KMS-11 (cell line): ENCODE measurements around the gene A2M.

Experiments used
- H2AFZ ChIP-seq: fragments of 200-600 bp; sonication (generic); 2 replicates; pipeline ENCODE4 v1.6.1; 2016; ENCODE audit warnings: antibody characterized with exemption, mixed run types, low read depth
- H3K27ac ChIP-seq: fragments of 200-600 bp; sonication (generic); 2 replicates; pipeline ENCODE4 v1.6.1; 2016; ENCODE audit warnings: mild to moderate bottlenecking, mixed run types
- H3K27me3 ChIP-seq: fragments of 200-600 bp; sonication (generic); 2 replicates; pipeline ENCODE4 v1.6.1; 2017; ENCODE audit warnings: mild to moderate bottlenecking, low read depth, mixed run types, moderate library complexity; ENCODE audit not compliant: insufficient read depth
- H3K36me3 ChIP-seq: fragments of 200-600 bp; sonication (generic); 2 replicates; pipeline ENCODE4 v1.6.1; 2017; ENCODE audit warnings: mild to moderate bottlenecking, mixed run types; ENCODE audit not compliant: insufficient read depth
- H3K4me1 ChIP-seq: fragments of 200-600 bp; sonication (generic); 2 replicates; pipeline ENCODE4 v1.6.1; 2016; ENCODE audit warnings: mild to moderate bottlenecking, low read depth, mixed run types; ENCODE audit not compliant: poor library complexity, severe bottlenecking
- H3K4me2 ChIP-seq: fragments of 200-600 bp; sonication (generic); 2 replicates; pipeline ENCODE4 v1.7.0; 2016; ENCODE audit warnings: mild to moderate bottlenecking, mixed run types
- H3K4me3 ChIP-seq: fragments of 200-600 bp; sonication (generic); IDR thresholded peaks from 2 replicates; pipeline ENCODE4 v1.6.1; 2017; ENCODE audit warnings: low read depth, low read length, mixed read lengths; ENCODE audit not compliant: insufficient read depth
- H3K79me2 ChIP-seq: fragments of 200-600 bp; sonication (generic); 2 replicates; pipeline ENCODE4 v1.6.1; 2016; ENCODE audit warnings: low read depth, mixed run types; ENCODE audit not compliant: insufficient read depth
- H3K9ac ChIP-seq: fragments of 200-600 bp; sonication (generic); 2 replicates; pipeline ENCODE4 v1.6.1; 2016; ENCODE audit warnings: mild to moderate bottlenecking, mixed run types
- H4K20me1 ChIP-seq: fragments of 200-600 bp; sonication (generic); 2 replicates; pipeline ENCODE4 v1.6.1; 2016; ENCODE audit warnings: mild to moderate bottlenecking, mixed run types; ENCODE audit not compliant: insufficient read depth
- TF ChIP-seq, protein P1 (sequence below): fragments of 200-600 bp; sonication (generic); conservative IDR thresholded peaks from 2 replicates; pipeline ENCODE4 v1.6.1; 2017; ENCODE audit warnings: low read depth, mild to moderate bottlenecking, antibody characterized with exemption, low read length, moderate library complexity, mixed read lengths

Gene A2M

DNA sequence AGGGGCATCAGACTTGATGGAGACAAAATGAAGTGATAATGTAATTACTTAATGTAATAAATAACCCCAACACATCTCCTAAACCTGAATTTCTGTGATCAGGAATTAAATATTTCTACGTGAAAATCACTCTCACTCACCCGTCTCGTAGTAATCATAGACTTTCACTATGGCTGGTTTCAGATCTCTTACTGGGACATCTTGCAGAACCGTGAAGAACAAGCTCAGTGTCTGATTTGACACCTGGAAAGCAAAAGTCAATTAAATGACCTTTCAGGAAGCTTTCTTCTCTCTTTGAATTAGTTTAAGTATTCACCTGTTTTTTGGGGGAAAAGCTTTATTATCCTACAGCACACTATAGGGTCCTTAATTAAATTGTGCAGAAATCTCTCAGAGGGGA is 47.1 kb downstream of the A2M start:
- no peak overlapping the region for H3K4me3 ChIP-seq
- H3K9ac ChIP-seq: no peak overlapping the region
- H3K79me2 ChIP-seq: no peaks in the 10 kb centered on the region
- no peaks in the 10 kb centered on the region for H3K36me3 ChIP-seq
- H3K4me1 ChIP-seq: peaks cover 5% of the 10 kb centered on the region
- TF ChIP-seq, protein P1, sequence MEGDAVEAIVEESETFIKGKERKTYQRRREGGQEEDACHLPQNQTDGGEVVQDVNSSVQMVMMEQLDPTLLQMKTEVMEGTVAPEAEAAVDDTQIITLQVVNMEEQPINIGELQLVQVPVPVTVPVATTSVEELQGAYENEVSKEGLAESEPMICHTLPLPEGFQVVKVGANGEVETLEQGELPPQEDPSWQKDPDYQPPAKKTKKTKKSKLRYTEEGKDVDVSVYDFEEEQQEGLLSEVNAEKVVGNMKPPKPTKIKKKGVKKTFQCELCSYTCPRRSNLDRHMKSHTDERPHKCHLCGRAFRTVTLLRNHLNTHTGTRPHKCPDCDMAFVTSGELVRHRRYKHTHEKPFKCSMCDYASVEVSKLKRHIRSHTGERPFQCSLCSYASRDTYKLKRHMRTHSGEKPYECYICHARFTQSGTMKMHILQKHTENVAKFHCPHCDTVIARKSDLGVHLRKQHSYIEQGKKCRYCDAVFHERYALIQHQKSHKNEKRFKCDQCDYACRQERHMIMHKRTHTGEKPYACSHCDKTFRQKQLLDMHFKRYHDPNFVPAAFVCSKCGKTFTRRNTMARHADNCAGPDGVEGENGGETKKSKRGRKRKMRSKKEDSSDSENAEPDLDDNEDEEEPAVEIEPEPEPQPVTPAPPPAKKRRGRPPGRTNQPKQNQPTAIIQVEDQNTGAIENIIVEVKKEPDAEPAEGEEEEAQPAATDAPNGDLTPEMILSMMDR: no peak
- no peak overlapping the region for H3K4me2 ChIP-seq
- H3K27ac ChIP-seq: no peak overlapping the region
- H3K27me3 ChIP-seq: no peaks in the 10 kb centered on the region
- H2AFZ ChIP-seq: no peak overlapping the region
- H4K20me1 ChIP-seq: no peaks in the 10 kb centered on the region

DNA sequence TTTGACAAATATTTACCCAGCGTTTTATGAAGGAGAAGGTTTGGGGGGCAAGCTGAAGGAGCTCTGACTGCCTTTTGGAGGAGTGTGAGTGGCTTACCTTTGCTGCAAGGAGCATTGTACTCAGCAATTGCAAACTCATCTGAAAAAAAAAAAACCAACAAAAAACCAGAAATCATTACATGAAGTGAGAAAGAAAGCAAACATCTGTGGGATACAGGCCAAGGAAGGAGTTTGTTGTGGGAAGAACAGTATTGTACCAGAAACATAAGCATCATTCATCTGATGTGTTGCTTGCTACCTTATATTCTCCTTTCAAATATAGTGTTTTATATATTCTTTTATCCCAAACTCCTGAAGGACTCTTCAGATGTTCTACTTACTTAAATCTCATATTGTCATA is 47.6 kb downstream of the A2M start:
- no peak overlapping the region for H3K9ac ChIP-seq
- TF ChIP-seq, protein P1: no peak

DNA sequence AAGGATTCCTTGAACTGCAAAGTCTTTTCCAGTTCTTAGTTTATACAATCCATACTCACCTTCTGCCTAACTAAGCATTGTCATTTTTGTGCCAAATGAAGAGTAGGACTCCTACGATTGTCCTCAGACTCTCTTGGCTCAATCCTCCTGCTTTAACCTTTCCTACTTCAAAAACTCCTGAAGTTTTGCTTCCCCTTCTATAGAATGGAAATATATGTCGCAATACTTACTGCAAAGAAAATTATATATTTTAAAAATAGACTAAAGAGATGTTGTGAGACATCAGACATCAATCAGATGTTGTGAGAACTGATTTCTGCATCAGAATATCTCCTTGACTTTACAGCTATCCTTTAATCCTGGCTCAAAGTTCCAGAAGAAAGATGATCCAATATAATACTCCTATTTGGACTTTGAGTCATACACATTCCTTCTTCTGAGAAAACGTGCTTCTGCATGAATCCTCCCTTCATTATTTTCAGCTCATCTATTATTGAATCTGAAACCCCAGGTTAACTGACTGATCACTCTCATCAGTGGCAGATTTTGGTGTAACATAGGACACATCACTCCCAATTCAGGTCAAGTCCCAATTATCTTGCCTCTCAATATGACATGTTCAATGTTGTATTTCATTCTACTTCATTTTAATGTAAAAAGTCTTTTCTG is 48.8 kb downstream of the A2M start:
- Histone ChIP-seq H3K4me3 (no peak overlapping the region), H3K9ac (no peak overlapping the region), H2AFZ (no peak overlapping the region), H3K36me3 (no peaks in the 10 kb centered on the region), H3K27ac (no peak overlapping the region), H3K79me2 (no peaks in the 10 kb centered on the region), H4K20me1 (no peaks in the 10 kb centered on the region), H3K4me2 (no peak overlapping the region), H3K27me3 (no peaks in the 10 kb centered on the region), H3K4me1 (peaks cover 6% of the 10 kb centered on the region)
- TF ChIP-seq, protein P1: no peak

More for the DNA sequence above, 47.6 kb downstream of the A2M start:
- Histone ChIP-seq H3K4me1 (peaks cover 6% of the 10 kb centered on the region), H3K27me3 (no peaks in the 10 kb centered on the region), H3K4me3 (no peak overlapping the region), H3K27ac (no peak overlapping the region), H3K79me2 (no peaks in the 10 kb centered on the region), H3K36me3 (no peaks in the 10 kb centered on the region), H4K20me1 (no peaks in the 10 kb centered on the region), H3K4me2 (no peak overlapping the region), H2AFZ (no peak overlapping the region)

DNA sequence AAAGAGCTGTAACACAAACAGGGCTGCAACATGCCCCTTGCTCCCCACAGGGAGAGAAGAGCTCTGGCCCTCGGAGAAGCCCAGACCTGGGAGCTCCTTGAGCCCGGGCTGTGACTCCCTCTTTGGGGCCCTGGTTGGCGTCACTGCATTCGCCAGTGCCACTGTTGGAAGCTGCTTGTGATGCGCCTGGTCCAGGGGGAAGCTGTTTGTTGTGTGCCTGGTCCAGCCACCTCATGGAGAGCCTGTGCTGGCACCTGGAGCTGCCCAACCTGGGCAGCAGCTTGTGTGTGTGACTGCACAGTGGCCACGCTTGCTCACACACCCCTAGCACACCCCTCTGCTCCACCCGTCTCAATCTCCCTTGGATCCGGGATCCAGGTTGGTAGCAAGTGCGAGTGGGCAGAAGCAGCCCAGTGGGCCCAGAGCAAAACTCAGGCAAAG is 49.5 kb downstream of the A2M start:
- H3K4me2 ChIP-seq: no peak overlapping the region
- TF ChIP-seq, protein P1: no peak

More for the DNA sequence above, 49.5 kb downstream of the A2M start:
- no peaks in the 10 kb centered on the region for H3K79me2 ChIP-seq
- peaks cover 6% of the 10 kb centered on the region for H3K4me1 ChIP-seq
- no peak overlapping the region for H3K27ac ChIP-seq
- no peaks in the 10 kb centered on the region for H3K36me3 ChIP-seq
- no peak overlapping the region for H3K9ac ChIP-seq
- no peak overlapping the region for H3K4me3 ChIP-seq
- H4K20me1 ChIP-seq: no peaks in the 10 kb centered on the region
- no peak overlapping the region for H2AFZ ChIP-seq
- no peaks in the 10 kb centered on the region for H3K27me3 ChIP-seq
